NOMO-1 treated with dmso at 0.1 percent for 144 hours (cell line): ENCODE measurements around the gene ZDHHC14.

Source experiments
- DNase-seq: peaks from one replicate; lab custom pipeline; 2025; ENCODE audit not compliant: unreplicated experiment; lab: John Stamatoyannopoulos, UW

Gene ZDHHC14

DNA sequence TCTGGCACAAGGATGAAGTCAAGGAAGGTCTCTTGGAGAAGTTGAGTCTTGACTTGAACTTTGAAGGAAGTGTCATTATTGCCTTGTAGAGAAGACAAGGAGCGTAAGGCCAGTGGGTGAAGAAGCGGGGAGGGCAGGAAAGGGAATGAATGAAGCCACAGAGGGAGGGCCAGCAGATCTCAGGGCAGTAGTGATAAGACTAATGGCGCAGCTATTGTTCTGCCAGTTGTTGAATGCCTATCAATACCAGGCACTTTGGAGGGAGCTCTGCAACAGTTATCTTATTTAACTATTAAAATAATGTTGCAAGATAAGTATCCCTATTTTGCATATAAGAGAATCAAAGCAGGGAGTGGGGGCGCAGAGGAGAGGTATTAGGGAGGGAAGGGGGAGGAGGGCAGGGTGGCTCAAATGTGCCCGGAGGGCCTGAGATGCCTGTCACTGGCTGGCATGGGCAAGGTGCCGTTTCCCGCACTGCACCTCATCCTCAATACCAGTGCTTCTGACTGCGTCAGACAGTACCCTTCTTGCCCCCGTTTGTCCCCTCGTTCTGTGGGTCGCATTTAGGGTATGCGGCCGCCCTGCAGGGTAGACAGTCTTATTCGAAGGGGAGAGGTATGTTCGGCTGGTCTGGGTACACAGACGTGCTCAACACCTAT, 109.8 kb downstream of the ZDHHC14 start:
- DNase-seq: no peak

DNA sequence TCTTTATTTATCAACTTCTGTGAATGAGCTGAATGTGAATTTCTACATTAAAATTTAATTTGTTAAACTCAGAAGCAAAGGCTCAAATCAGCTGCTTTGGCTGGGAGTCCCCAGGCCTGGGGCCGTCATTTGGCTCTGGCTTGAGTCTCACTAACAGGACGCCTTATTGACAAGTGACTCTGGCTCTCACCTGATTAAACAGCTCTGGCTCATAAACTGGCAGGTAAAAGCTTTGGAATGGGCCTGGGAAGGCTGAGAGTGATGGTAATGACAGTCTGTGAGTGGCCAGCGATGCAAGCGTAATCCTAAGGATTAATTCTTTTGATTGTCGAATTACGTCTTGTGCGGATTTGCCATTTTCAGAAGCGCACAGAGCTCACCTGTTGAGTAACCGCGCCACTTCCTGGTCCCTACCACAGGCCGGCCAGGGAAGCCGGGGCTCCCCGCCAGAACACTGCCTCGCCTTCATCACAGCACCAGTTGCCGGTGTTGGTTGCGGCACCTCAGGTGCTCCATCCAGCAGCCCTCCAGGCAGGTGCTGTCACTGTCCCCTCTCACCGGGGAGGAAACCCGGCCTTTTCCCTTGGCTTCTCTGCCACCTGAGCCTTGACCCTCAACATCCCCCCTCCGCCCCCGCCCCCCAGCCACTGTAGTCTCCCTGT, 110.7 kb downstream of the ZDHHC14 start:
- no peak for DNase-seq

DNA sequence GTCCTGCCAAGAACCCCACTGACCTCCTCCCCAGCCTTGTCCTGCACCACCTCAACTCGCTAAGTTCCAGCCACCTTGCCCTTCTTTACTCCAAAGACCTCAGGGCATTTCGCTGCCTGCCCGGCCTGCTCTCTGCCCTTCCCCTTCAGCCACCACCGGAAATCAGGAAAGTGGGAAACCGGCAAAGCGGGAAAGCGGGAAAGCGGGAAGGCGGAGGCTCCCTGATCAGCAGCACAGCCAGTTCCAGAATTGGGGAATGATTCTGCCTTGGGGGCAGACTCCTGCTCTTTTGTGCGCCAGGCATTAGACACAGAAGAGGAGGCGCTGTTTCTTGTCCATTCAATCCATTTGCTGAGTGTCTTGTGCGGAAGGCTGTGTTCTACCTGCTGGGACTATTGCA, 111.3 kb downstream of the ZDHHC14 start:
- DNase-seq: no peak

DNA sequence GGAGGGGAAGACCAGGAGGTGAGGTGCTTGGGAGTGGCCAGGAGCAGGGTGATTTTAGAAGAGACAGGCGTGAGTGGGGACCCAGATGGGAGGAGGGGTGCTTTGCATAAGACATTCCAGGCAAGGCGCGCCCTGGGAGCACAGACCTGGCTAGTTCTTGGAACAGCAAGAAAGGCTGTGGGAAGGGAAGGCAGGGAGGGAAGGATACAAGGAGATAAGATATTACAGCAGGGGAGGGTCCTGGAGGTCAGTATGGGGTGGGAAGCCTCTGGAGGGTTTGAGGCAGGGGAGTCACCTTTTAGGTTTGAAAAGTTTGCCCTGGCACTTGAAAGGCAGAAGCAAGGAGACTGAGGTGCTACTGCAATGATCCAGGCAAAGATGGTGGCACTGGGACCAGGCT, 111.8 kb downstream of the ZDHHC14 start:
- DNase-seq: no peak

DNA sequence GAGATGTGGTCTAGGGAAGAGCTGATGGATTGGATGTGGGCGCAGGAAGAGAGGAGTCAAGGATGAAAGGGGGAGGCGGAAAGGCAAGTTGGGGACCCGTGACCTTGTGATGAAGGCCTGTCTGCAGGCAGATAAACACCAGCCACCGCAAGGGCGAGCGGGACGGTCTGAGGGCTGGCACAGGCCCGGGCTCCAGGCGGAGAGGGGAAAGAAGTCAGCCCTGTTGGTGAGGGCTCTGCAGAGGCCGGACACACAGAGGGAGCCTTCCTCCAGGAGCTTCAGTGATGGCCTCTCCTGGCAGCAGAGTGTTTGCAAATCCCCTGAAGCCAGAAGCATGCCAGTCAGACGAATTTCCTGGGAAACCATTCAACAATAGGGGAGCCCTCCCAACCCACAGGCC, 112.2 kb downstream of the ZDHHC14 start:
- no peak for DNase-seq

DNA sequence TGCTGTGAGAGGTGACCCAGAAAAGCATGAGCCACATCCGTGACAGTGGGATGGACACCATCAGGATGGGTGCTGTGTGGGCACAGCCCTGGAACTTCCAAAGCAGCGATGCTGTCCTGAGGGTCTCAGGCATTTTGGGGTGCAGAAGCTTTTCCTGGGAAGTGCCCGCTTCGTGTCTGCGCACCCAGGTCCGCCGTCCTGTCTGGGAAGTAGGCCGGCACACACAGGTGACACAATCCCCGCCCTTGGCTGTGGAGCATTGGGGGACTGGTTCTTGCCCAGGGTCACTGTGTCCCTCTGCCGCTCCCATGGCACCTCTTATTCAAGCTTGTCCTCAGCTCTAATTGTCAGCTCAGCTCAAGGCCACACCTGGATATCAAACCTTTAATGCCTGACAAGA, 112.6 kb downstream of the ZDHHC14 start:
- DNase-seq: no peak

DNA sequence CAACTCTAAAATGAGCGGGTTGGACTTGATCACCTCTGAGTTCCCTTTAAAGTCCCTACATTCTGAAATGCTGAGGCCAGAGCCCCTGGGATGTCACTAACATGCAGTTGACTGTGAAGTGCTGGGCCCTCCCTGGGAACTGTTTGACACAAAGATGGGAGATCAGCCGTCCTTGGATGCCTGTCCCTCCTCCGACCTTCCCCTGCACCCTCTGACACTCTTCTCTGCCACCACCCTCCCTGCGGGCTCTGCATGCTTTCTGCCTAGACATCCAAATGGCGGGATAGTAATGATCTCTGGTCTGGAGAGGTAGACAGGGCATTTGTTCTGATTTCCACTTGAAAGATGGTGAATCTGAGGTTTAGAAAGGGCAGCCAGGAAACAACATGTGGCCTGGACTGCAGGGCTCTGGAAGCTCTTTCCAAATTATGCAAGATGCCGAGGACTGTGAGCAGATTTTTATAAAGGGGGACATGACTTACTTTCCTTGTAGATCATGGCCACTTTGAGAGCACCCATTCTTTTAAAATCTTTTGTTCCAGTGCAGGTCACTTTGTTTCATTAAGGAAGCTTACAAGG, 113.2 kb downstream of the ZDHHC14 start:
- no peak for DNase-seq

DNA sequence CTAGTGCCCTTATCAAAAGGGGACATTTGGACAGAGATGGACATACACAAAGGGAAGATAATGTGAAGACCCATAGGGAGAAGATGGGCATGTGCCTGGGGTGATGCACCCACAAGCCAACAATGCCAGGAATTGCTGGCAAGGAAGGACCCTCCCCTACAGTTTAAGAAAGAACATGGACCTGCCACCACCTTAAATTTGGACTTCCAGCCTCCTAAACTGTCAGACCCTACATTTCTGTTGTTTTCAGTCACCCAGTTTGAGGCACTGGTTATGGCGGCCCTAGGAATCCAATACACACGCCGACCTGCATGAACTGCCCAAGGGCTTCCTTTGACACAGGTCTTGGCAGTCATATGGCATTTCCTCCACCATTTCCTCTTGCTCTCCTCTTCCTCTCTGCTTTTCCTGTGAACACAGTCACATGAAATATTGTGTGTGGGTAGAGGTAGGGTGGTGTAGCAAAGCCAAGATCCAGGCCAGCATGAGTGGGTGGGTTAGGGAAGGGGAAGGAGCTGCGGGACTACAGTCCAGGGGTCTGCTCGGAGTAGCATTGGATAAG, 115.6 kb downstream of the ZDHHC14 start:
- no peak for DNase-seq

DNA sequence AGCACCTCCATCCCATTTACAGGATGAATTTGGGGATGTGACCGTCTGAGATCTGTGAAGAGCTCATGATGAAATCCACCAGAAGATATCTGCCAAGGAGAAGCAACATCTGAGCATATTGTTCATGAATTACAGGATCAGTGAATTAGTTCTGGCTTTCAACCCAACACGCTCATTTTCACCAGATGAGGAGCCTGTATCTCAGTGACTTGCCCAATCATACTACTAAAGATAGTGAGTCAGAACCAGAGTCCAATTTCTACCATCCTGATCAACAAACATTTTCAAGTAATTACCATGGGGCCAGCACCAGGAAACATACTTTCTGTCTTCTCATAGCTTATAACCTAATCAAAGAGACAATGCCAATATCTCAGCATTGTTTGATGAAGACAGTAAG, 116.6 kb downstream of the ZDHHC14 start:
- DNase-seq: no peak

DNA sequence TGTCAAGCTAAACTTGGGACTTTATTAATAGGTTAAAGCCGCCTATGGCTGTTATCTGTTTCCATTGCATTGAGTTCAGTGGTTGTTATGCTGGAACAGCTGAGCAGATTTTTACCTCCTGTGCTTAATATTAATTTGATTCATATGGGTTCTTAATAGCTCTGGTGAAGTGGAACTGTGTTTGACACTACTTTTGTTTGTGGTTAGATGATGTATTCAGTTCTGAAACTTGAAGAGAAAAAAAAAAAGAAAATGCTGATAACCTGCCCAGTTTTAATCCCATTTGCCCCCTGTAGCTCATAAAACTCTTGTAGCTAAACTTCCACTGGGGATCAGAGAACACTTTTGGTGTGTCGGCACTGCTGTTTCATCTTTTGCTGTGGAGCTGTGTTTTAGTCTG, 117.8 kb downstream of the ZDHHC14 start:
- no peak for DNase-seq

DNA sequence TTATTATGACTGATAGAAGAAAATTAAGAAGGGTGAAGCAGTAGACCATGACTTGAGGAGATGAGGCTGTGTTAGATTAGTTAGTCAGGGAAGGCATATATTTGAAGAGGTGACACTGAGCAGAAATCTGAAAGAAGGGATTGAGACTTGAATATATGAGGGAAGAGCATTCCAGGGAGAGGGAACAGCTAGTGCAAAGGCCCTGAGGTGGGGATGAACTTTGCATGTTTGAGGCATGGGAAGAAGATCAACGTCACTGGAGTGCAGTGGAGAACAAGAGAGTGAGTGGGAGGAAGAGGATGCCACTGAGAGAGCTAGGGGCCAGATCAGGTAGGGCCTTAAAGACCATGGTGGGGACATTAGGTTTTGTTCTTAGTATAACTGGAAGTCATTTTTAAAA, 119.0 kb downstream of the ZDHHC14 start:
- no peak for DNase-seq

DNA sequence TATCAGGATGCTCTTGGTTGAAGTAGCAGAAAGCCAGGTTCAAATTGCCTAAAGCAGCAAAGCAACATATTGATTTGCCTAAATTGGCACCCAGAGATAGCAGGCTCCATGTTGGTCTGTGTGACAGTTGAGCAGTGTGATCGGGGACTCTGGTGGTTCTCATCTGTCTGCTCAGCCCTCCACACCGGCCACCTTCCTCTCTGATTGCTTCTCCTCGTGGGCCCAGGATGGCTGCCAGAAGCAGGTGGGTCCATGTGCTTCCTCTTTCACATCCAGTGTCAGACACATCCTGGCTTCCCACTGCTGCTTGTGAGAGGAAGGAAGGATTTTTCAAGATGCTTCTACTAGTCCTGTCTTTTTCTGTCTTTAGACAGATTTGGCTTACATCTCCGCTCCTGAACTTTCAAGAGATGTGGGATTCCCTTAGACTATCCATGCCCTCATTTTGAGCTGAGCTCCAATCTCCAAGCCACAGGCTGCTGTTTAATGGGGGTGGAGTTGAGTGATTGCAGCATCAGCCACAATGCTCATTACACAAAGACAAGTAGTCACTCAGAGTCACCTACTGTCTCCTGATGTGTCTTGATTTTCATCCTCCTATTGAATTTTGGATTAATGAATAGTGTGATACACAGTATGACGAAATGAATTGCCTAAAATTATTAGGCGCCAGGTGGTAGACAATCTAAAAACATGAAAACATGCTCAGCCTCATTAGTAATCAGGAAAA, 122.2 kb downstream of the ZDHHC14 start:
- DNase-seq: no peak

DNA sequence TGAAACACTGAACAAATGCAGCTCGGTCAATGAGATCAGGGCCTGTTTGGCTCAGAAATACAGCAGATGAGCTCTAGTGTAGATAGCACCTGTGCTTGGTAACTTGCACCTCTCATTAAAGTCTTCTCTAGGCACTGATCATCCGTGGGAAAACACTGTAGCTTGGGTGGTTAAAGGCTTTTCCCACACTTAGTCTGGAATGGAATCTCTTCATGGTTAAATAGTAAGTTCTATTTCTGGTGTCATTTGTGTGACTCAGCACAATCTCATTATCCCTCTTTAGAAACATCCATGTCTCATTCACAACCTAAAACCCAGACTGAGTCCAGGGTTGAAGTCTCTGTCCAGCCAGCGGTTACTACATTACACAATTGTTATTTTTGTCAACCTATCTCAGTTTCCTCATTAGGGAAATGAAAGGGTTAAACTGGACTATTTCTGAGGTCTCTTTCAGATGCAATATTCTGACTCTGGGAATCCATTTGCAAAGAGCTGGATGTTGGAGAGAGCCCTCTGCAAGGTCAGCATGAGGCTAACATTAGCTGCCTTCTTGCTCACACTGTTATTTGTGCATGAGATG, 125.0 kb downstream of the ZDHHC14 start:
- no peak for DNase-seq

DNA sequence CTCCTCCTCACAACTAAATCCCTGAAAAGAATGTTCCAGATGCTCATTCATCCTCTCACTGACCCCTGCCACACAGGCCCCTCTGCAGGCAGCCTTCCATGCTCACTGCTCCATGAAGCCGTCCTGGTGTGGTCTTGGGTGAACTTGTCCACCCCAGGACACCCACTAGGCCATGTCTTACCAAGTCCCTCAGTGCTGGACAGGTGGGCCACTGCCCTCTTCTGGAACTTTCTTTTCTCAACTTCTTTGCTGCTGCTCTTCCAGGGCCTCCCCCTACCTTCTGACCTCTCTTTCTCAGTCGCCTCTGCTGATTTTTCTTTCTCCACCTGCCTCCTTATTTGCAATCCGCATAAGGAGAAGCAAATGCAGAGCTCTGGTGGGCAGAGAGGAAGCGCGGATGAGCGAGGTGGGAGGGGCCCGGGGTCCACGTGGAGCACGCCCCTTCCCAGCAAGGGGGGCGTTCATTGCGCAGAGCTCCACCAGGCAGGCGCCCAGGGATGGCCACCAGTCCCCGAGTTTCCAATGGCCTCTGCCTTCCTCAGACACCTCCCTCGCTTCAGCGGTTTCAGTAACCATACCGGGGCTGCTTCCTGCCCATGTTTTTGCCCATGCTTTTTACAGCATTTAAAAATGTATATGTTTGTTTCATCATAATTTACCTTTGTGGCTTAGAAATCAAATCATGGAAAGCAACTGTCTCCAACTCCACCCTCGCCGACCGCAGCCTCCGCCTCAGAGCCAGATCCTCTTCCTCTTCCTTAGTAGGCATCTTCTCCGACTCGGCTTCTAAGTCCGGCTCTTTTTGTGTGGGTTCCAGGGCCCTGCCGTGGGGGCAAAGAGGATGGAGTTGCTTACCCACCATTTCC, 129.6 kb downstream of the ZDHHC14 start:
- DNase-seq: no peak

DNA sequence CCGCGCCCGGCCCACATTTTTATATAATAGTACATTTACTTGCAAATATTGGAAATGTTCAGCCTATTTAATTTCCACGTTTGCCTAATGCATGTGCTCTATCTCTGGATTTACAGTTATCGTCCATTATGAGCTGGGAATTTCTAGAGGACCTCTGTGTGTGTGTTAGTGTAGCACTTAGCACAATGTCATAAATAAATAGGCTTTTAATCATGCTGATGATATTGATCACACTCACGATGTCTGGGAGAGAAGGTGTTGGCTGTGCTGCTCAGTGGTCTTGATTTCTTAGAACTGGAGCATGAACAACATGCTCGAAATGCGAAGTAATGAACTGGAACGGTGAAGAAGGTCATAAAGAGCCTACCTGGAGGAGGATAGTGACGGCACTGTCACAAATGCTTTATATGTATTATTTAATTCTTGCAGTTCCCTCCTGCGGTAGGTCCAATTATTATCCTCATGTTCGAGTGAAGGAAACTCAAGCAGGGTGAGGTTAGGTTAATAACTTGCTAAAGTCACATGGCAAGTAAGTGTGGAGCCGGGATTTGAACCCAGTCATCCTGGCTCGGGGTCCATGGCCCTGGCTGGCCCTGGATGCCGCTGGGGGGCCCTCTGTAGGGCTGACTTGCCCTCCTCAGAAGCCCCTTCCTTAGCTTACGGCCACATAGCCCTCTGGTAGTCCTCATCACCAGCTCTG, 130.8 kb downstream of the ZDHHC14 start:
- DNase-seq: no peak

DNA sequence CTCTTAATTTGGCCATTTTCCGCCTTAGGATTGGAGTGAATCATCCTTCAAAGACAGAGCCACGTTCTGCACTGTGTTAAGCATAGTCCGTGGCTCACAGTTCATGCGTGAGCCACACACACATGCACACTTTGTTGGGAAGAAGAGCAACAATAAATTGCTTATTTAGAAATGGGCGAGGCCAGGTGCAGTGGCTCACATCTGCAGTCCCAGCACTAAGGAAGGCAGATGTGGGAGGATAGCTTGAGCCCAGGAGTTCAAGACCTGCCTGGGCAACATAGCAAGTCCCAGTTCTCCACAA, 131.3 kb downstream of the ZDHHC14 start:
- DNase-seq: no peak

DNA sequence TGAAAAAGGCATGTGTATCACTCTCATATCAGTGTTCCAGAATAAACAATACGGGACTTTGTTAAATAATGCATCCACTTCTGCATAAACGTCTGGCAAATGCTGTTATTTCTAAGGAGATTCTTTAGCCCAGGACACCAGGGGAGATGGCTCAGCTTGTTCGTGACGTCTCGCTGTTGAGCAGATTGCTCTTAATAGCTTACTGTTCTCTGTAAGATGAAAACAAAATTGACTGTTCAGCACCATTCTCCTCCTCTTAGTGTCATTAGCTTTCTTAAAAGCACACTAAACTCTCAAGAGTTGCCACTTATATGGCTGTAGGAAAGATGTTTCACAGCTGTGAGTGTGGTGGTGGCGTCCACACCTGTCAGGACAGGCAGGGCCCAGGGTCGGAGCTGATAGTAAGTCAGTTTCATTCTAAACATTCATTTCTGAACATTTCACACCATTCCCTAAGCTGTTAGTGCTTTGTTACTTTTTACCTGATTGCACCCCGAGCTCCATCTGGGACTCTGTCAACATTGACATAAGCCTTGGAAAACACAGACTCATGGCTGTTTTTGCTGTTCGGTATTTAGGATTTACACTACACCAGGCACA, 132.1 kb downstream of the ZDHHC14 start:
- no peak for DNase-seq

DNA sequence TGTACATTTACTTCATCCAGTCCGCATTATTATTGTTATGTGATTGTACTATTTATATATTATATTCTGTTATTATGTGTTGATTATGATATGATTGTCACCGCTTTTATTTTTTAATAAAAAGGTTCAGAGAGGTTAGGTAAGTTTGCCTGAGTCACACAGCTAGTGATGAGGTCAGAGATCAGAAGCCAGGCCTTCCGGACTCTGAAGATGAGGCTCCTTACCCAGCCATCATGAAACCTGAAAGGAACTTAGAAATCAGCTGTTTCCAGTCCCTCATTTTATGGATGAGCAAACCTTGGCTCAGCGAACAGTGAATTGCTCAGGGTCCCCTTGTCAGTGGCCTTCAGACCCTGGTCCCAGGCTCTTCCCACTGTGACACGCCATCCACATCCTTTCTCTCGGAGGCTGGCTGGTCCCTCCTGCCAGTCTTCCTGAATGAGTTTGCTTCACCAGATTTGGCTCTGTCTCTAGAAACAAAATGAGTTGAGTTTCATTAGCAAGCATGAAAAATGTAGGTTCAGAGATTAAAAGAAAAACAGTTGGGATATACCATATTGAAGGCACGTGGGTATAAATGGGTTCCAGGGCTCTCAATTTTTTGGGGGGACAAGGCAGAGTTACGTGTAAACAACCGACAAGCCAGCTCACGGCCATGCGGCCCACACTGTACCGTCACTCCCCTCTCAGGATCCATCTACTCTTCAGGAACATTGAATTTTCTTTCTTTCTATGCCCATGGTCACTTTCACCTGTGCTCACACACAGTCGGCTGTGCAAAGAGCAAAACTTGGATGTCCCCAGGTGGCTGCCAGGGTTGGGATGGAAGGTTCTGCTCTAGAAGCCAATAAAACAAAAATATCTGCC, 132.9 kb downstream of the ZDHHC14 start:
- no peak for DNase-seq
